ENCODE measurements around the gene OAT. TPM values are rescaled to one million over a fixed set of nuclear protein-coding genes. Genes with fewer than 3 reads are reported as not detected.

The OAT gene
- polyA plus RNA-seq, 1 of the 3 experiments (the other 2 are of a cell fraction), result 65.7 TPM

- H3K9me2 ChIP-seq, result no peaks in the 10 kb centered on the region
- ChIA-PET CTCF (interaction anchor here (1.0 to 2.8 kb wide), 4 partner anchors 16 to 425 kb away, joined by 3 to 10 read pairs (median 6); no protein-coding TSS in a partner anchor), POLR2A (interaction anchor here (0.8 kb wide), 1 partner anchor 11 kb away, joined by 3 read pairs; no protein-coding TSS in a partner anchor)
- H3K27ac ChIP-seq (ENCODE audit: low read depth in 2 of 2, low read length in 1 of 2), result no peak overlapping the region
- H3F3A ChIP-seq (replicated peaks; ENCODE audit: insufficient read depth), result no peaks in the 10 kb centered on the region
- peaks cover 21% of the 10 kb centered on the region for H4K20me1 ChIP-seq (ENCODE audit: insufficient read depth)
- H3K4me3 ChIP-seq (ENCODE audit: low read depth in 2 of 2, low read length in 1 of 2), result no peak overlapping the region
- peak overlapping the region; percentile 97 for H3K4me2 ChIP-seq
- TF ChIP-seq MEF2A (IDR thresholded peaks at IDR 0.05; ENCODE audit: borderline replicate concordance, low read depth) (no peak), MXI1 (IDR thresholded peaks at IDR 0.05; ENCODE audit: low read depth, low read length) (no peak), CHD2 (IDR thresholded peaks at IDR 0.05; ENCODE audit: low read length, partially characterized antibody) (no peak), NFIC (IDR thresholded peaks at IDR 0.05; ENCODE audit: borderline replicate concordance) (no peak), USF1 (IDR thresholded peaks at IDR 0.05; ENCODE audit: borderline replicate concordance, low read depth) (no peak), TAF1 (IDR thresholded peaks at IDR 0.05; ENCODE audit: borderline replicate concordance, low read depth, low read length) (no peak), EZH2phosphoT487 (IDR thresholded peaks at IDR 0.05; ENCODE audit: borderline replicate concordance, low read depth) (no peak), GABPA (IDR thresholded peaks at IDR 0.05; ENCODE audit: low read depth) (no peak), RAD21 (IDR thresholded peaks at IDR 0.05; ENCODE audit: low read length) (no peak), YY1 (IDR thresholded peaks at IDR 0.05; ENCODE audit: low read depth) (no peak), FOXJ3 (CRISPR knock-in tag; IDR thresholded peaks at IDR 0.05) (no peak), GATA2 (CRISPR knock-in tag; IDR thresholded peaks at IDR 0.05) (no peak), PBX3 (IDR thresholded peaks at IDR 0.05) (no peak), NRF1 (IDR thresholded peaks at IDR 0.05; ENCODE audit: low read depth, low read length) (no peak), TEAD4 (IDR thresholded peaks at IDR 0.05; ENCODE audit: borderline replicate concordance, insufficient read depth) (no peak)
- TF ChIP-seq, protein P1, sequence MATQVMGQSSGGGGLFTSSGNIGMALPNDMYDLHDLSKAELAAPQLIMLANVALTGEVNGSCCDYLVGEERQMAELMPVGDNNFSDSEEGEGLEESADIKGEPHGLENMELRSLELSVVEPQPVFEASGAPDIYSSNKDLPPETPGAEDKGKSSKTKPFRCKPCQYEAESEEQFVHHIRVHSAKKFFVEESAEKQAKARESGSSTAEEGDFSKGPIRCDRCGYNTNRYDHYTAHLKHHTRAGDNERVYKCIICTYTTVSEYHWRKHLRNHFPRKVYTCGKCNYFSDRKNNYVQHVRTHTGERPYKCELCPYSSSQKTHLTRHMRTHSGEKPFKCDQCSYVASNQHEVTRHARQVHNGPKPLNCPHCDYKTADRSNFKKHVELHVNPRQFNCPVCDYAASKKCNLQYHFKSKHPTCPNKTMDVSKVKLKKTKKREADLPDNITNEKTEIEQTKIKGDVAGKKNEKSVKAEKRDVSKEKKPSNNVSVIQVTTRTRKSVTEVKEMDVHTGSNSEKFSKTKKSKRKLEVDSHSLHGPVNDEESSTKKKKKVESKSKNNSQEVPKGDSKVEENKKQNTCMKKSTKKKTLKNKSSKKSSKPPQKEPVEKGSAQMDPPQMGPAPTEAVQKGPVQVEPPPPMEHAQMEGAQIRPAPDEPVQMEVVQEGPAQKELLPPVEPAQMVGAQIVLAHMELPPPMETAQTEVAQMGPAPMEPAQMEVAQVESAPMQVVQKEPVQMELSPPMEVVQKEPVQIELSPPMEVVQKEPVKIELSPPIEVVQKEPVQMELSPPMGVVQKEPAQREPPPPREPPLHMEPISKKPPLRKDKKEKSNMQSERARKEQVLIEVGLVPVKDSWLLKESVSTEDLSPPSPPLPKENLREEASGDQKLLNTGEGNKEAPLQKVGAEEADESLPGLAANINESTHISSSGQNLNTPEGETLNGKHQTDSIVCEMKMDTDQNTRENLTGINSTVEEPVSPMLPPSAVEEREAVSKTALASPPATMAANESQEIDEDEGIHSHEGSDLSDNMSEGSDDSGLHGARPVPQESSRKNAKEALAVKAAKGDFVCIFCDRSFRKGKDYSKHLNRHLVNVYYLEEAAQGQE (IDR thresholded peaks at IDR 0.05; ENCODE audit: low read depth, low read length), result no peak
- TF ChIP-seq, protein P2, sequence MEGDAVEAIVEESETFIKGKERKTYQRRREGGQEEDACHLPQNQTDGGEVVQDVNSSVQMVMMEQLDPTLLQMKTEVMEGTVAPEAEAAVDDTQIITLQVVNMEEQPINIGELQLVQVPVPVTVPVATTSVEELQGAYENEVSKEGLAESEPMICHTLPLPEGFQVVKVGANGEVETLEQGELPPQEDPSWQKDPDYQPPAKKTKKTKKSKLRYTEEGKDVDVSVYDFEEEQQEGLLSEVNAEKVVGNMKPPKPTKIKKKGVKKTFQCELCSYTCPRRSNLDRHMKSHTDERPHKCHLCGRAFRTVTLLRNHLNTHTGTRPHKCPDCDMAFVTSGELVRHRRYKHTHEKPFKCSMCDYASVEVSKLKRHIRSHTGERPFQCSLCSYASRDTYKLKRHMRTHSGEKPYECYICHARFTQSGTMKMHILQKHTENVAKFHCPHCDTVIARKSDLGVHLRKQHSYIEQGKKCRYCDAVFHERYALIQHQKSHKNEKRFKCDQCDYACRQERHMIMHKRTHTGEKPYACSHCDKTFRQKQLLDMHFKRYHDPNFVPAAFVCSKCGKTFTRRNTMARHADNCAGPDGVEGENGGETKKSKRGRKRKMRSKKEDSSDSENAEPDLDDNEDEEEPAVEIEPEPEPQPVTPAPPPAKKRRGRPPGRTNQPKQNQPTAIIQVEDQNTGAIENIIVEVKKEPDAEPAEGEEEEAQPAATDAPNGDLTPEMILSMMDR (IDR thresholded peaks at IDR 0.05), result no peak
- no peaks in the 10 kb centered on the region for H3K9me3 ChIP-seq
- peak overlapping the region; percentile 94 for H2AFZ ChIP-seq (ENCODE audit: low read depth)
- H3K27me3 ChIP-seq (ENCODE audit: insufficient read depth), result peaks cover 14% of the 10 kb centered on the region; the same call in 1 of the 2 replicates
- no peak for DNase-seq
- 94% methylated on average over 8 of the region's 10 CpGs for WGBS (ENCODE audit: low lambda C conversion rate)
- no peaks in the 10 kb centered on the region for H3K36me3 ChIP-seq (replicated peaks in 1 of 2; ENCODE audit: control insufficient read depth in 1 of 2, insufficient read depth in 2 of 2, low read length in 1 of 2)
- H3K4me1 ChIP-seq (ENCODE audit: control insufficient read depth in 1 of 2, insufficient read depth in 2 of 2, low read depth in 1 of 2, low read length in 1 of 2), result peaks cover 0 to 6% of the 10 kb centered on the region in 2 experiments; a peak in 1 of 4 replicates
- peaks cover 35% of the 10 kb centered on the region for H3K79me2 ChIP-seq (ENCODE audit: insufficient read depth)
- H3K9ac ChIP-seq, result no peak overlapping the region
Measured at GRCh38 chr10:124419635-124420034, 912 bp upstream of the OAT start.

All from SK-N-SH (cell line).